IPS DF 6.9 (cell line): ENCODE data around the gene SEPTIN8.

Source experiments
- DNase-seq: peaks from one replicate; pipeline ENCODE4 v3.0.0-alpha.2; 2013; ENCODE audit warnings: low read depth, low spot score
- H3K27ac ChIP-seq: one replicate; pipeline ENCODE4 v1.5.1; 2013; ENCODE audit warnings: low read length, control low read depth
- H3K27me3 ChIP-seq: 2 replicates; pipeline ENCODE4 v1.6.1; 2013; ENCODE audit warnings: mild to moderate bottlenecking, low read length; ENCODE audit not compliant: control insufficient read depth, insufficient read depth
- H3K36me3 ChIP-seq: 2 replicates; pipeline ENCODE4 v1.6.1; 2013; ENCODE audit warnings: low read length; ENCODE audit not compliant: control insufficient read depth, insufficient read depth
- H3K4me1 ChIP-seq: 2 replicates; pipeline ENCODE4 v1.6.1; 2013; ENCODE audit warnings: low read length; ENCODE audit not compliant: control insufficient read depth, insufficient read depth
- H3K4me3 ChIP-seq: 2 replicates; pipeline ENCODE4 v1.5.1; 2013; ENCODE audit warnings: mild to moderate bottlenecking, low read length
- H3K9me3 ChIP-seq: 2 replicates; pipeline ENCODE4 v1.6.1; 2013; ENCODE audit warnings: low read length, inconsistent platforms; ENCODE audit not compliant: control insufficient read depth, insufficient read depth
- WGBS: extraction: QIAGEN DNeasy Blood & Tissue Kit; methylation state at CpG from one replicate; pipeline ENCODE4 v1.1.7; 2013; ENCODE audit warnings: mixed read lengths, missing lambda C conversion rate; ENCODE audit not compliant: insufficient read length, insufficient coverage; 5-methylcytosine and 5-hydroxymethylcytosine counted together

SEPTIN8 gene

GRCh38 chr5:132750471-132751230 is 26.4 kb downstream of the SEPTIN8 start:
- H3K27me3 ChIP-seq = peaks cover 15% of the 10 kb centered on the region
- DNase-seq = no peak

GRCh38 chr5:132749506-132749905 is 27.5 kb downstream of the SEPTIN8 start:
- no CpG with 5 or more reads among the region's 2 CpGs for WGBS
- Histone ChIP-seq H3K27ac (no peak overlapping the region), H3K27me3 (peaks cover 15% of the 10 kb centered on the region), H3K4me1 (0 out of 2 replicates have a peak, but pooled peaks cover 1% of the 10 kb centered on the region), H3K36me3 (no peaks in the 10 kb centered on the region), H3K9me3 (no peaks in the 10 kb centered on the region), H3K4me3 (no peak overlapping the region)
- DNase-seq = no peak

More at GRCh38 chr5:132750471-132751230, 26.4 kb downstream of the SEPTIN8 start:
- Histone ChIP-seq H3K9me3 (no peaks in the 10 kb centered on the region), H3K4me1 (0 out of 2 replicates have a peak, but pooled peaks cover 1% of the 10 kb centered on the region), H3K4me3 (no peak overlapping the region), H3K36me3 (no peaks in the 10 kb centered on the region), H3K27ac (no peak overlapping the region)
- WGBS = no CpG with 5 or more reads among the region's 10 CpGs

DNA sequence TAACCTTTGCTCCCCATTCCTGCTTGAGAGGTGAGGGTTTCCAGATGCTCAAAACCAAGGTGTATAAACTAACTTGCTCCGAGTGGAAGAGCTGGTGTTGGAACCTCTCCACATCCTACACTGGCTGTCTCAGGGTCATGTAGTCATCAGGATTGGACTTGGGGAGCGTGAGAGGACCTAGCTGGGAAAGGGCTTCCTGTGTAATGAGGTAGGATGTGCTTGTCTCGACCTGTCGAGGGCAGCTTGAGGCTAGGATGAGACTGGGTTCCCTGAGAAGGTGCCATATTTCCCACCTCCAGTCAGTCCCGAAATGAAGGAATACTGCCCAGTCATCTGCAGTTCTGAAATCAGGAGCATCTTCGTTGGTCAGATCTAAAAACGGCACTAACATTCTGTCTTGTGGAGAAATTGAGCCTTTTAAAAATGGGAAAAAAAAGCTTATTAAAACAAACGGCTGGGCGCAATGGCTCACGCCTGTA is 28.5 kb downstream of the SEPTIN8 start:
- no CpG with 5 or more reads among the region's 10 CpGs for WGBS
- H3K27me3 ChIP-seq = peaks cover 15% of the 10 kb centered on the region
- no peaks in the 10 kb centered on the region for H3K36me3 ChIP-seq
- no peaks in the 10 kb centered on the region for H3K9me3 ChIP-seq
- H3K4me3 ChIP-seq = no peak overlapping the region
- H3K4me1 ChIP-seq = 0 out of 2 replicates have a peak, but pooled peaks cover 1% of the 10 kb centered on the region
- no peak for DNase-seq
- no peak overlapping the region for H3K27ac ChIP-seq

- DNase-seq = no peak
- Histone ChIP-seq H3K9me3 (no peaks in the 10 kb centered on the region), H3K27me3 (peaks cover 15% of the 10 kb centered on the region), H3K36me3 (no peaks in the 10 kb centered on the region), H3K4me3 (peak overlapping the region; percentile 52; the same call in 1 of the 2 replicates), H3K27ac (no peak overlapping the region), H3K4me1 (0 out of 2 replicates have a peak, but pooled peaks cover 1% of the 10 kb centered on the region)
- no CpG with 5 or more reads among the region's 76 CpGs for WGBS
These were observed 29.2 kb downstream of the SEPTIN8 start for GRCh38 chr5:132747616-132748440.

DNA sequence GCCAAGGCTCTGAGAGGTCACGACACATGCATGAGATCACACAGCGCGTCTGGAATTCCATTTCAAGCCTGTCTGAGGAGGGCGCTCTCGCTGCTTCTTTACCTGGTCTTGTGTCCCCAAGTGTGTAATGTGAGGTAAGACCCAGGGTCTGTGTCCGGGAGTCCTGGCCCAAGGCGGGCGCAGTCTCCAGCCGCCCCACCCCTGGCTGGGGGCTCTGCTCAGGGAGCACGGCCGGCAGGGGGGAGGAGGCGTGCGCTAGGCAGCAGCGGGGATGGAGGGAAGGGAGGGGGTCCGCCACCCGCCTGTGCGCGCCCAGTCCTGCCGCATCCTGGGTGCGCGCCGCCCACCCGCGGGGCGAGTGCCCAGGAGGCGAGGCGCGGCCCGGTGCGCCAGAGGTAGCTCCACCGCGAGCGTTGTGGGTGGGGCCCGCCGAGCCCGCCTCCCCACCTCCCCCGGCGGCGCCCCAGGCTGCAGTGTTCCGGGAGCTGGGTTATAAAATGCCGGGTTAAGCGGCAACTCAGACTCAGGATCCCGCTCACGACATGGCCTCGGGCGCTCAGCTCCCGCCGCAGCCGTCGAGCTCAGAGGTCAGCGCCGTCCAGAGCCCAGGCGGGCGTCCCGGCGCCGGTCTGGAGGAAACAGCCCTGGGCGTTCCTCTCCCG is 30.0 kb downstream of the SEPTIN8 start, which contains the start of gene CCNI2:
Gene CCNI2 (plus strand): TSS at position 473 of the 662 bp plus-strand sequence. CDS start 70 bp downstream, at position 543.
- Histone ChIP-seq H3K27me3 (peaks cover 15% of the 10 kb centered on the region), H3K27ac (no peak within 1 kb of the TSS), H3K9me3 (no peaks in the 10 kb centered on the region), H3K4me3 (peak within 1 kb of the TSS; percentile 52; the same call in 1 of the 2 replicates), H3K36me3 (no peaks in the 10 kb centered on the region), H3K4me1 (0 out of 2 replicates have a peak, but pooled peaks cover 1% of the 10 kb centered on the region)
- peak; percentile 81 for DNase-seq
- WGBS = no CpG with 5 or more reads among the region's 59 CpGs

DNA sequence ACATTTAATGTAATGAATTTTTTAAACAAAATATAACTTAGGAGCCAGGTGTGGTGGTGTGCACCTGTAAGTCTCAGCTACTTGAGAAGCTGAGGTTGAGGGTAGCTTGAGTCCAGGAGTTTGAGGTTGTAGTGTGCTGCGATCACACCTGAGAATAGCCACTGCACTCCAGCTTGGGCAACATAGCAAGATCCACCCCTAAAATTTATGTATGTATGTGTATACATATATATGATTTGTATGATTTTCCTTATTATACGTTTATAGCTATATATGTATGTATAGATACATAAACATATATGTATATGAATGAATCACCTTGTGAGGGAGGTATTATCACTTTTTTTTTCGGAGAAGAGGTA is 30.5 kb downstream of the SEPTIN8 start:
- WGBS = no CpG with 5 or more reads among the region's 3 CpGs
- no peak overlapping the region; the same call in 1 of the 2 replicates for H3K4me3 ChIP-seq
- H3K27me3 ChIP-seq = peaks cover 15% of the 10 kb centered on the region

DNA sequence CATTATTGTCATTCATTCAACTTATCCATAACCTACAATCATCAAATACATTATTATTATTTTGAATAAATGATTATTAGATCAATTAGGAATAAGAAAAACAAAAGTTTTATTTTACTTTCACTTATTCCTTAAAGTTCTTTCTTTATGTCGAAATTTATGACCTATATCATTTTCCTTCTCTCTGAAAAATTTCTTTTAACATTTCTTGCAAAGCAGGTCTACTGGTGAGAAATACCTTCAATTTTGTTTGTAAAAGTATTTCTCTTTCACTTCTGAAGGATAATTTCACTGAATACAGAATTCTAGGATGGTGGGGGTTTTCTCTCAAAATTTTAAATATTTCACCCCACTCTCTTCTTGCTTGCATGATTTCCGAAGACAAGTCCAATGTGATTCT is 32.4 kb downstream of the SEPTIN8 start:
- H3K4me3 ChIP-seq = no peak overlapping the region
- H3K27me3 ChIP-seq = peaks cover 15% of the 10 kb centered on the region
- H3K4me1 ChIP-seq = 0 out of 2 replicates have a peak, but pooled peaks cover 1% of the 10 kb centered on the region
- no peak for DNase-seq
- no peaks in the 10 kb centered on the region for H3K36me3 ChIP-seq
- no peaks in the 10 kb centered on the region for H3K9me3 ChIP-seq
- H3K27ac ChIP-seq = no peak overlapping the region
- no CpG with 5 or more reads among the region's 2 CpGs for WGBS

More for the DNA sequence above, 30.5 kb downstream of the SEPTIN8 start:
- DNase-seq = no peak
- Histone ChIP-seq H3K9me3 (no peaks in the 10 kb centered on the region), H3K36me3 (no peaks in the 10 kb centered on the region), H3K4me1 (0 out of 2 replicates have a peak, but pooled peaks cover 1% of the 10 kb centered on the region), H3K27ac (no peak overlapping the region)

- H3K36me3 ChIP-seq = no peaks in the 10 kb centered on the region
- H3K4me3 ChIP-seq = no peak overlapping the region
- no peak overlapping the region for H3K27ac ChIP-seq
- no peaks in the 10 kb centered on the region for H3K4me1 ChIP-seq
- no peaks in the 10 kb centered on the region for H3K9me3 ChIP-seq
- no peak for DNase-seq
- H3K27me3 ChIP-seq = no peaks in the 10 kb centered on the region; the same call in 1 of the 2 replicates
- no CpG with 5 or more reads among the region's 5 CpGs for WGBS
These were observed 34.4 kb downstream of the SEPTIN8 start for GRCh38 chr5:132742626-132743025.

GRCh38 chr5:132742158-132742557 is 34.9 kb downstream of the SEPTIN8 start:
- H3K4me1 ChIP-seq = no peaks in the 10 kb centered on the region
- H3K27ac ChIP-seq = no peak overlapping the region
- H3K36me3 ChIP-seq = no peaks in the 10 kb centered on the region
- H3K27me3 ChIP-seq = no peaks in the 10 kb centered on the region; the same call in 1 of the 2 replicates
- DNase-seq = no peak
- no peak overlapping the region for H3K4me3 ChIP-seq
- WGBS = no CpG with 5 or more reads among the region's 2 CpGs
- H3K9me3 ChIP-seq = no peaks in the 10 kb centered on the region

- Histone ChIP-seq H3K4me1 (no peaks in the 10 kb centered on the region), H3K36me3 (no peaks in the 10 kb centered on the region), H3K4me3 (no peak overlapping the region), H3K9me3 (no peaks in the 10 kb centered on the region), H3K27me3 (no peaks in the 10 kb centered on the region), H3K27ac (no peak overlapping the region)
- no CpG with 5 or more reads among the region's 1 CpG for WGBS
- no peak for DNase-seq
These were observed 37.8 kb downstream of the SEPTIN8 start for GRCh38 chr5:132739232-132739631.
